ENCODE measurements around the gene EPHB1.
"Not testable (repeated sequence)": the region's sequence is repeated elsewhere in the genome, so short reads cannot be mapped to it uniquely, and the experiment has no call there.

Gene EPHB1

GRCh38 chr3:134976948-134977347 lies 181.9 kb downstream of the EPHB1 start:
- no peak for TF ChIP-seq JUND (IDR thresholded peaks at IDR 0.05; ENCODE audit: low read depth)
- in situ Hi-C loops (cut with HindIII; ENCODE audit: low pct_unique_long_range_greater_than_20kb, low sequenced_read_pairs): no loop called here
- no peak for DNase-seq (ENCODE audit: low read depth in 1 of 2, low spot score in 1 of 2)

GRCh38 chr3:134978658-134979057 lies 183.6 kb downstream of the EPHB1 start:
- in situ Hi-C loops (cut with HindIII; ENCODE audit: low pct_unique_long_range_greater_than_20kb, low sequenced_read_pairs): no loop called here
- no peak for TF ChIP-seq JUND (IDR thresholded peaks at IDR 0.05; ENCODE audit: low read depth)
- no peak for DNase-seq (ENCODE audit: low read depth in 1 of 2, low spot score in 1 of 2)

GRCh38 chr3:134985864-134986715 lies 191.0 kb downstream of the EPHB1 start:
- TF ChIP-seq JUND (IDR thresholded peaks at IDR 0.05; ENCODE audit: low read depth): no peak
- no peak for DNase-seq (ENCODE audit: low read depth in 1 of 2, low spot score in 1 of 2)
- in situ Hi-C loops (cut with HindIII; ENCODE audit: low pct_unique_long_range_greater_than_20kb, low sequenced_read_pairs): no loop called here

GRCh38 chr3:134988666-134989065 lies 193.6 kb downstream of the EPHB1 start:
- no peak for TF ChIP-seq JUND (IDR thresholded peaks at IDR 0.05; ENCODE audit: low read depth)
- no peak for DNase-seq (ENCODE audit: low read depth in 1 of 2, low spot score in 1 of 2)
- in situ Hi-C loops (cut with HindIII; ENCODE audit: low pct_unique_long_range_greater_than_20kb, low sequenced_read_pairs): no loop called here

- DNase-seq (ENCODE audit: low read depth in 1 of 2, low spot score in 1 of 2): no peak
- in situ Hi-C loops (cut with HindIII; ENCODE audit: low pct_unique_long_range_greater_than_20kb, low sequenced_read_pairs): no loop called here
- TF ChIP-seq JUND (IDR thresholded peaks at IDR 0.05; ENCODE audit: low read depth): no peak
These were observed 195.9 kb downstream of the EPHB1 start for GRCh38 chr3:134991003-134991402.

DNA sequence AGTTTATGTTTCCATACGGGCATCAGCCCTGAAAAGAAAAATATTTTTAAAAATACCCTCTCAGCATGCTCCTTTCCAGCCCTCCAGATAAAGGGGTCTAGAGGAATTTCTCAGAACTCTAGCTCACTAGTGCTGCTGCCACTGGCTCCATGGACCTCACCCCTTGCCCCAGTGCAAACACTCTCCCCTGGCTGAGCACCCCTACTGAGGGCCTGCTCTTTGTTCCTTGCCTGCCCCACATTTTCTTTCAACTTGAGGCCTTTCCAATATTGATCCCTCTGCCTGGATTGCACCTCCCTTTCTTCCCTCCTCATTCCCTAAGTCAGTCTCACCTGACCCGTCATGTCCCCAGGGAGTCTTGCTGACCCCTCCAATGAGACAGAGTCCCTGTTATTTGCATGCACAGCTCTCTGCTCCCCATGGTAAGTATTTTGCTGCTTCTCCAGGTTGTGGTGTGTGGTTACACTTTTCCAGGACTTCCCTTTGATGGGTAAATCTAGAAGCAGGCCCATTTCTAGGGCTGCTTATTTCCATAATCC lies 196.5 kb downstream of the EPHB1 start:
- in situ Hi-C loops (cut with HindIII; ENCODE audit: low pct_unique_long_range_greater_than_20kb, low sequenced_read_pairs): no loop called here
- no peak for DNase-seq (ENCODE audit: low read depth in 1 of 2, low spot score in 1 of 2)
- no peak for TF ChIP-seq JUND (IDR thresholded peaks at IDR 0.05; ENCODE audit: low read depth)

DNA sequence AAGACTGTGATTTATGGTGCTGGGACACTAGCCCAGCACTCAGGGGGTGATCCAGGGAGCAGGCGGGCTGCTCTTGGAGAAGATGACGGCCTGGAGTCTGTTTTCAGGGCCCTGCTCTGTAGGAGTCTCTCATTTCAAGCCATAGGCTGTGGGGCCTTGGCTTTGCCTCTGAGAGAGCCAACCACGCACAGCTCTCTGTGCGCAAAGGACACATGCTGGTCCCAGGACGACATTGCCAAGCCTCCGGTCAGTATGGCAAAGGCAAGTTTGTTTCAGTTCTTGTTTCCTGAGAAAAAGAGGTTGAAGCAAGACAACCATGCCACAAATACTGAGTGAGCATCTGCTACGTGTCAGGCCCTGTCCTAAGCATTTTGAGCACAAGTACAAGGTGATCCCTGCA lies 197.1 kb downstream of the EPHB1 start:
- TF ChIP-seq JUND (IDR thresholded peaks at IDR 0.05; ENCODE audit: low read depth): no peak
- DNase-seq (ENCODE audit: low read depth in 1 of 2, low spot score in 1 of 2): no peak
- in situ Hi-C loops (cut with HindIII; ENCODE audit: low pct_unique_long_range_greater_than_20kb, low sequenced_read_pairs): no loop called here

- in situ Hi-C loops (cut with HindIII; ENCODE audit: low pct_unique_long_range_greater_than_20kb, low sequenced_read_pairs): no loop called here
- TF ChIP-seq JUND (IDR thresholded peaks at IDR 0.05; ENCODE audit: low read depth): no peak
- no peak for DNase-seq (ENCODE audit: low read depth in 1 of 2, low spot score in 1 of 2)
These were observed 197.5 kb downstream of the EPHB1 start for GRCh38 chr3:134992586-134992985.

DNA sequence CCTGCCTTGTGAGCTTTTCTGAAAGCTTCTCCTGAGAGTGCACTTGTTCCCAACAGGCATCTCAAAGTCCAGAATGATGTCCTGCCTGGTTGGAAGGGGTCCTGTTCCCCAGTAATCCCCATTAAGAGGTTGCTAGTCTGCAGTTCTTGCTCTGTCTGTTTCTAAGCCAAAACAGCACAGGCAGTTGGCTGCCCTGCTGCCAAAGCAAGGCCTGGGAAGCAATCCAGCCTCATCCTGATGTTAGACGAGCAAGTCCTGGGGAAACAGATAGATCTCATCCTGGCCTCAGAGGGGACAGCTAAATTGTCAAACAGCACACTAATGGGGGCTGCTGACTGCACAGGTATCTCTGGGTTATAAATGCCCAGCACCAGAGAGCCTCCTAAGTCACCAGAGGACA lies 198.0 kb downstream of the EPHB1 start:
- in situ Hi-C loops (cut with HindIII; ENCODE audit: low pct_unique_long_range_greater_than_20kb, low sequenced_read_pairs): no loop called here
- DNase-seq (ENCODE audit: low read depth in 1 of 2, low spot score in 1 of 2): no peak
- TF ChIP-seq JUND (IDR thresholded peaks at IDR 0.05; ENCODE audit: low read depth): no peak

GRCh38 chr3:134998158-134998557 lies 203.1 kb downstream of the EPHB1 start:
- no peak for DNase-seq (ENCODE audit: low read depth in 1 of 2, low spot score in 1 of 2)
- TF ChIP-seq JUND (IDR thresholded peaks at IDR 0.05; ENCODE audit: low read depth): no peak
- in situ Hi-C loops (cut with HindIII; ENCODE audit: low pct_unique_long_range_greater_than_20kb, low sequenced_read_pairs): no loop called here

DNA sequence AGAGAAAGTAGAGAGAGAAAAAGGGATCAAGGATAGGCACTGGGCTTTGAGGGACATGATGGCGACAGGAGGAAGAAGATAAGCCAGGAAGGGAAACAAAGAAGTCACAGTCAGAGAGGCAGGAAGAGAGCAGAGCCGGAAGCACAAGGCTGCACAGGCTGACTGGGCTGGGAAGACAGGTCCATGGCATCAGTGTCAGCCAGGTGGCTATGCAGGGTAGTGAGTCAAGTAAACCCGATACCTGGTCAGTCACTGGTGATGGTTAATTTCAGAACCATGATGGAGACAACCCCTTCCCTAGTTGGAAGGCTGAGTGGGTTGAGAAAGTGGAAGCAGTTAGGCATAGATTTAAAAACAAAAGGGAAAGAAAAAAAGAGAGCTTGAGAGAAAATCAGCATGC lies 203.8 kb downstream of the EPHB1 start:
- DNase-seq (ENCODE audit: low read depth in 1 of 2, low spot score in 1 of 2): no peak
- TF ChIP-seq JUND (IDR thresholded peaks at IDR 0.05; ENCODE audit: low read depth): no peak
- in situ Hi-C loops (cut with HindIII; ENCODE audit: low pct_unique_long_range_greater_than_20kb, low sequenced_read_pairs): no loop called here

DNA sequence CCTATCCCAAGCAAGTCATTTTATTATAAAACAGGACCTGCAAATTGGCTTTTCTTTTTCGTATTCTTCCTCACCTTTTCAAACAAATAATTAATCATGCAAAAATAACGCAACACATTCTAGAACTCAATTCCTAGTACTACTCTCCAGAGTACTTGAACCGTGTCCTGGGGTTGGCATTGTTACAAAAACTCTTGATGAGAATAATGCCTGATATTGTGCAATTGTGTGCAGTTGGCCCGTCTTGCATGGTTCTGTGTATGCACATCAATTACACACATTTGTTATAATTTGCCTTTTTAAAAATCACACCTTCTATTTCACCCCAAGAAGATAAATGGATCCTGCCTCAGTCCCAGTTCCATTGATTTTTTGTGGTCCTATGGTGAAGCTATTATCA lies 205.4 kb downstream of the EPHB1 start:
- no peak for DNase-seq (ENCODE audit: low read depth in 1 of 2, low spot score in 1 of 2)
- TF ChIP-seq JUND (IDR thresholded peaks at IDR 0.05; ENCODE audit: low read depth): no peak
- in situ Hi-C loops (cut with HindIII; ENCODE audit: low pct_unique_long_range_greater_than_20kb, low sequenced_read_pairs): no loop called here

GRCh38 chr3:135005616-135006015 lies 210.6 kb downstream of the EPHB1 start:
- DNase-seq (ENCODE audit: low read depth in 1 of 2, low spot score in 1 of 2); in situ Hi-C loops (cut with HindIII; ENCODE audit: low pct_unique_long_range_greater_than_20kb, low sequenced_read_pairs): not testable (repeated sequence)

- no peak for DNase-seq (ENCODE audit: low read depth in 1 of 2, low spot score in 1 of 2)
- TF ChIP-seq JUND (IDR thresholded peaks at IDR 0.05; ENCODE audit: low read depth): no peak
- in situ Hi-C loops (cut with HindIII; ENCODE audit: low pct_unique_long_range_greater_than_20kb, low sequenced_read_pairs): no loop called here
These were observed 212.5 kb downstream of the EPHB1 start for GRCh38 chr3:135007607-135008006.
